GM19455 (cell line): ENCODE data around the gene GSAP.

ENCODE experiments used
- ATAC-seq: cut with Tn5 transposase; IDR thresholded peaks from one replicate; pipeline ENCODE4 v1.9.1; 2021; ENCODE audit not compliant: unreplicated experiment

Gene GSAP

GRCh38 chr7:77330169-77330882 lies 85.8 kb downstream of the GSAP start:
- no peak for ATAC-seq

GRCh38 chr7:77329466-77330168 lies 86.5 kb downstream of the GSAP start:
- ATAC-seq, result no peak

GRCh38 chr7:77328669-77329068 lies 87.5 kb downstream of the GSAP start:
- ATAC-seq, result no peak

- ATAC-seq, result no peak
Measured at GRCh38 chr7:77327932-77328628, 88.1 kb downstream of the GSAP start.

GRCh38 chr7:77327067-77327931 lies 88.8 kb downstream of the GSAP start:
- no peak for ATAC-seq

GRCh38 chr7:77326131-77326530 lies 90.0 kb downstream of the GSAP start:
- ATAC-seq, result no peak

GRCh38 chr7:77321300-77321699 lies 94.8 kb downstream of the GSAP start:
- no peak for ATAC-seq

GRCh38 chr7:77320714-77321113 lies 95.4 kb downstream of the GSAP start:
- no peak for ATAC-seq

- no peak for ATAC-seq
Measured at GRCh38 chr7:77320137-77320536, 96.0 kb downstream of the GSAP start.

GRCh38 chr7:77318019-77318418 lies 98.1 kb downstream of the GSAP start:
- no peak for ATAC-seq

- no peak for ATAC-seq
Measured at GRCh38 chr7:77316219-77316978, 99.8 kb downstream of the GSAP start.

GRCh38 chr7:77315182-77315591 lies 101.0 kb downstream of the GSAP start:
- ATAC-seq, result no peak

- ATAC-seq, result no peak
Measured at GRCh38 chr7:77313876-77314480, 102.2 kb downstream of the GSAP start.

- ATAC-seq, result no peak
Measured at GRCh38 chr7:77313085-77313484, 103.1 kb downstream of the GSAP start.

GRCh38 chr7:77310982-77311381 lies 105.2 kb downstream of the GSAP start:
- no peak for ATAC-seq

- no peak for ATAC-seq
Measured at GRCh38 chr7:77309714-77310220, 106.4 kb downstream of the GSAP start.

GRCh38 chr7:77308792-77309191 lies 107.4 kb downstream of the GSAP start:
- no peak for ATAC-seq

GRCh38 chr7:77306231-77307067 lies 109.7 kb downstream of the GSAP start:
- no peak for ATAC-seq

GRCh38 chr7:77295549-77295948 lies 120.6 kb downstream of the GSAP start:
- no peak for ATAC-seq
